Stimulated activated CD4-positive, alpha-beta T cell treated with anti-CD3 and anti-CD28 coated beads, Interleukin-12 subunit alpha, Interleukin-12 subunit beta, amount 100 ng/mL, for 48 hours (primary cell): Measurements from ENCODE around the gene MYO1E.

Source experiments
- DNase-seq, 3 donors: peaks; one replicate each; pipeline ENCODE4 v3.0.0-alpha.2; 2020; ENCODE audit warnings: low read depth in 2 of 3, low spot score in 1 of 3

MYO1E gene

DNA sequence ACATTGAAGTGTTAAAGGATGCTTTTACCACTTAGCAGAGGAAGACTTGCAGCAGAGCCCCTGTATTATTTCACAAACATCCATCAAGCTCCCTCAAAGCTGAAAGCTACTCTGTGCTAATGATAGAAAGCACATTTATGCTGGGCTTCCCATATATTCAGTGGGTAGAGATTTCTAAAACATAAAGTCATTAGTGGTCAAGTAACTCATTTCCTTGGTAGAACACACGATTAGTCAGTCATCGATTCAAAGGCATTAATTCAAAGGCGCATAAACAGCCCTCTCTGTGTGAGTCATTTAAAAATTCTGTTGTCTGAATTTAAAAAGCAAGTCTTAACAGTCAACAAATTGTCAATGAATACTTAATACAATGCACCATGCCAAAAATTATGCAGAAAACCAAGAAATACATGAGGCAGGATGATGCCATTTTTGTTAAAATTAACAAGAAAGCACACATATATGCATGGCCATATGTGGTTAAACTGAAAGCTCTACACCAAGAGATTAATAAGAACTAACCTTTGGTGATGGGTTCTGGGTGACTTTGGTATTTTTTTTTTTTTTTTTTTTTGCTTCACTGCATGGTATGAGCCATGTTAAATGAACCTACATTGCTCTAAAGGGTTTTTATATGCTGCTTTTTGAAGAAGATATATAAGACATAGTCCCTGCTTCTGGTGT lies 104.4 kb downstream of the MYO1E start:
- DNase-seq, result no peak

DNA sequence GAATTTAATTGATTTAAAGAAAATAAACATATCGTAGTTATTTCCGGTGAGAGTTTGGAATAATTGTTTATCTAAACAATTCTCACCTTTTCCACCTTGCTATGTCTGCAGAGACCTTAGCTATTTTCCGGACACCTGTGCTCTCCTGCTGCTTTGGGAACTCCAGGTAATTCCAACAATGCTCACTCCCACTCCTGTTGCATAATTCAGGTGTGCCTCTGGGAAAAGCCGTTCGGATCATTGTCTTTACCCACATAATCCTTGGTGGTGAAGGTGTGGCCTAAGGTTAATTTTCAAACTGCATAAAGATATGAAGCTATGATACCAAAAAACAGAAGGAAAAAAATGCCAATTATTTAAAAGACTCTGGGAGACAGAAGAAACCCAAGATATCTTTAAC lies 106.6 kb downstream of the MYO1E start:
- DNase-seq, result no peak

DNA sequence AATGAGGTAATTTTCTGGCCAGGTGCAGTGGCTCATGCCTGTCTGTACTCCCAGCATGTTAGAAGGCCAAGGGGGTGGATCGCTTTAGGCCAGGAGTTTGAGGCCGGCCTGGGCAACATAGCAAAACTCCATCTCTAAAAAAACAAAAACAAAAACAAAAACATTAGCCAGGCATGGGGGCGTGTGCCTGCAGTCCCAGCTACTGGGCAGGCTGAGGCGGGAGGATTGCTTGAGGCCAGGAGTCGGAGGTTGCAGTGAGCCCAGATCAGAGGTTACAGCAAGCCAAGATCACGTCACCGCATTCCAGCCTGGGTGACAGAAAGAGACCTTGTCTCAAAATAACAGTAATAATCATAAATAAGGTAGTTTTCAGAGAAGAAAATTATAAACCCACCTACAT lies 110.4 kb downstream of the MYO1E start:
- DNase-seq, result no peak

DNA sequence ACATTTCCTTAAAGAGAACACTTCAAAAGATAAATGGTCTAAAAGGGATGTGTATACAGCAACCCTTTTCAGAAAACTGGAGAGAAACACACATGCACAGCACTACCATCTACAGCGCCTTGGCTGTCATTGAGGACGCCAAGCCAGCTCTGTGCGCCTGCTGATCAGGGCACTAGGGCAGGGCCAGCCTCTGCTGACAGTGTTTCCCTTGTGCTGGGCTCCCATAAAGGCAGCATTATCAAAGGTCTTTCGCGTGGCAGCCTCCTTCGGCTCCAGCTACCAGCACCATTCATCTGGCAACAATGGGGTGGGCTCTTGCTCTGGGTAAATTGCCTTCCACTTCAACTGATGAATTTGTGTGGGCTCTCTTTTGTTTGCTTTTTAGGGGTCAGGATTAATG lies 112.6 kb downstream of the MYO1E start:
- no peak for DNase-seq

DNA sequence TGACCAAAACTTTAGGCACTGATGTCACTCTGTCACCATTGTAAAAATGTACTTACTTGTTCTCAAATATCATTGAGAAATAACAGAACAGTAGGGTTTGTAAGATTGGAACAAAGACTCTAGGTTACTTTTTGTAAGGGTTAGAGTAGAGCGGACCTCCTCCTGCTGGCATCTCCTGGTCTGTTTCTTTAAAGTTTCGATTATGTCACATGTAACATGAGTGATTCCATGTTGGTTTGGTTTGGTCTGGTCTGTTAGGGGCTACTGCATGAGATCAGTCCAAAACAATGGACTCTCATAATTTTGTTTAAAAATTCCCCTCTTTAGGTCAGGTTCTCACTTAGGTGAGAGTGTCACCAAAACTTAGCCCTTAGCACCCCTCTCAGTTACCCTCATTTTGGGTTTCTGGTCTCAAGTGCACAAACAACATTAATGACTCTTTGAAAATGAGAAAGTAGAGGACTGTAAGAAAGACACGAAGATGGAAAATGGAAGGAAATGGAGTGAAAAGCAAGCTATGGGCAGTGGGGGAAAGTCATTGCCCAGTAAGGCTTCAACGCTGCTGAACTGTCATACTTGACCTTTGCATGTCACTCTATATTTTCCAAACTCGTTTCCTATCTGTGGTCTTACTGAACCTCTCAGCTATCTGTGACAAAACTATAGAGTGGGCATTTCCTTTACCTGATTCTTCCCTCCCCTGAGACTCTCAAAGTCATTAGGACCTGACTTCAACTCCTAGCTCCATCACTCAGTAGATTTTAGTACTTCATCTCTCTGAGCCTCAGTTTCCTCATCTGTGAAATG lies 113.3 kb downstream of the MYO1E start:
- no peak for DNase-seq

DNA sequence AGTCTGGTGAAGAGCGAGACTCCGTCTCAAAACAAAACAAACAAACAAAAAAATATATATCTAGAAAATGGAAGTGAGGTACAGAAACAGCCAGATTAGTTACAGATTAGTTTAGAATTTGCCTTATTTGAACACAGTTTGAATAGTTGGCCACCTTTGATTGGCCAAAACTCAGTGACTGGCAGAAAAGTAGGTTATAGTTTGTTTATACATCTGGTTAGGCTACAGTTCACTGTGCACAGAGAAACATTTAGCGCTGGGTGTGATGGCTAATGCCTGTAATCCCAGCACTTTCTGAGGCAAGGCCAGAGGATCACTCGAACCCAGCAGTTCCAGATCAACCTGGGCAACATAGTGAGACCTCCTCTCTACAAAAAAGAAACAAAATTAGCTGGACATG lies 114.4 kb downstream of the MYO1E start:
- DNase-seq, result no peak

DNA sequence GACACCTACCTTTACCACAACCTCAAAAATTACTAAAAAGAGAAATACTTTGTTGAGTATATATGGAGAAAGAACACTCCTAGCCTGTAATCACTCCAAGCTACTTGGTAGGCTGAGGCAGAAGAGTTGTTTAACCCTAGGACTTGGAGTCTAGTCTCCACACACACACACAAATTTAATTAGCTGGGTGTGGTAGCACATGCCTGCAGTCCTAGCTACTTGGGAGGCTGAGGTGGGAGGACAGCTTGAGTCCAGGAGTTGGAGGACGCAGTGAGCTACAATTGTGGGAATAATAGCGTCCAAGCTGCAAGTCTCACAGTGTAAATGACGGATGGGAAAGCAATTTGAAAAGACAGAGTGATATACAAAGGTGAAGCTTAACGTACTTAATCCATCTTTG lies 115.5 kb downstream of the MYO1E start:
- DNase-seq, result no peak

DNA sequence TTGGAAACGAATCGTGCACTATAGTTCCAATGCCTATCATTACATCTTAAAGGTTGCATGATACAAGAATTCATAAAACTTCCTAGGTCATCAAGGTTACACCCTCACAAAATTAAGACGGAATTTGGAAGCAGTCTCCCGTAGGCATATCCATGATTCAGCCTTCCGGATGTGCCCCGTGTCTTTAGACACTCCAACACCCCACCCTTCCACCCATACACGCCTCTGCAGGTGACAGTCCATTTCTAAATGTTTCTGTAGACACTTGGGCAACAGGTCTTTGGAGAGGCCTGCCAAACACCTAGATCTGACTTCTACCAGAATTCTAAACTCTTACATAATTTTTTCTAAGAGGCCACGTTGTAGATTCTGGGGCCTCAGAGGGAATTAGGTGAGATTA lies 116.2 kb downstream of the MYO1E start:
- DNase-seq, result no peak

DNA sequence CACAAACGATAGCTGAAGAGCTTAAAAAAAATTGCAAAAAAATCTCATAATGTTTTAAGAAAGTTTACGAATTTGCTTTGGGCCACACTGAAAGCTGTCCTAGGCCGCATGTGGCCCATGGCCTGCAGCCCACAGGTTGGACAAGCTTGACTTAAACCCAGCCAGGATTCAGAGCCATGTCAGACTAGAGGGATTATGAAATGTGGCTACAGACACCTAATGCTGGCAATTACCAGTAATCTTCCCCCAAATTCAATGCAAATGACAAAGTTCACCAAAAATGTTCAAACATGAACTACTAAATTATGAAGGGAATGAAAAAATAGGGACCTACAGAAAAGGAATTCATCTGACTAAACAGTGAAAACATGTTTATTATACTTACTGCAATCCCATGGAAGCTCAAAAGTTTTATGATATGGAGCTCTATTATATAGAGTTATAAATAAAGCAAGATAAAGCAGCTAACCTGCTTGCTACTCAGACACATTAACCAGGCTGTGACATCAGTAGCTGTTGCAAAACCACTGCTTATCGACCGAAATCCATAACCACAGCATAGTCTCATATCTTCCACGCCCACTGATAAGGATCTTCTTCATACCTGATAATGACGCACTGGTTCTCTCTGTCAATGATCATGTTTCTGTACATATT lies 116.9 kb downstream of the MYO1E start:
- DNase-seq, result peak; percentile 4 to 32 (median 4)

DNA sequence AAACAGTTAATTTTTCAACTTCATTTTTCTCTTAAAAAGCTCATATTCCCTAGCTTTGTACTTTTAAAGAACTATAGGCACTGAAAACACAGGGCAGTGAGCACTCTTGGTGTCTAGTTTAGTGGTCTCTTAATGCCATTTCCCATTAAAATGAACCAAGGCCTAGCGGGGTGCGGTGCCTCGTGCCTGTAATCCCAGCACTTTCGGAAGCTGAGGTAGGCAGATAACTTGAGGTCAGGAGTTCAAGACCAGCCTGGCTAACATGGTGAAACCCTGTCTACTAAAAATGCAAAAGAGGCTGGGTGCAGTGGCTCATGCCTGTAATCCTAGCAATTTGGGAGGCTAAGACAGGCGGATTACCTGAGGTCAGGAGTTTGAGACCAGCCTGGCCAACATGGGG lies 120.5 kb downstream of the MYO1E start:
- no peak for DNase-seq

DNA sequence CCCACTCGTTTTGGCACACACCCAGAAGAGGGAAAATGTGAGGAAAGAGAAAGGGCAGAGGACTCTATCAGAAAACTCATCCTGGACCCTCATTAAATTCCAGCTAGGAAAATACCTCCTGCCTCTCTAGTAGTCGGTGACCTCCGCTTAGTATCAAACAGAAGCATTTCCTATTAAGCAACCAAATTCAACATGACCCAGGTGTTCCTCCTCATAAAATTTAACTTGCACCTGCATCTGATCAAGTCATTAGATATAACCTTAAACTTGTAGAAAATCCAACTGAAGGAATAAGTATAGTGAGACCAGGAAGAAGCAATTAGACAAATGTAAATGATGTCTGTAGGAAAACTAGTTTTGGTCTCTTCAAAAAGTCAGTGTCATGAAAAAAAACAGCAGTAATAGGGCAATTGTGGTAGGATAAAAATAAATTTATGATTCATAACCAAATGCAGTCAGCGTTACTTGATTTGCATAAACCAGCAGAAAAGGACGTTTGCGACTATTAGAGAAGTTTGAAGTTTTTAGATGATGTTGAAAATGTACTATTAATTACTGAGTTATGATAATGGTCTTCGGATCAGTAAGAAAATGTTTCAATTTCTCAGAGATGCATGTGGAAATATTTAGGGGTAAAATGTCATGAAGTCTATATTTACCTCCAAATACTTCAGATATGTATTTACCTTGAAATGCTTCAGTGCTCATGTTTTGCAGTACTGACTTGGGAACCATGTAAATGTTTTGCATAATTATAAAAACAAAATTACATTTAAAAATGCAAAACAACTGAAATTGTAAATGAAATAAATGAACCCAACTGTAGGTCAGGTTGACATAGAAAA lies 121.4 kb downstream of the MYO1E start:
- DNase-seq, result no peak

DNA sequence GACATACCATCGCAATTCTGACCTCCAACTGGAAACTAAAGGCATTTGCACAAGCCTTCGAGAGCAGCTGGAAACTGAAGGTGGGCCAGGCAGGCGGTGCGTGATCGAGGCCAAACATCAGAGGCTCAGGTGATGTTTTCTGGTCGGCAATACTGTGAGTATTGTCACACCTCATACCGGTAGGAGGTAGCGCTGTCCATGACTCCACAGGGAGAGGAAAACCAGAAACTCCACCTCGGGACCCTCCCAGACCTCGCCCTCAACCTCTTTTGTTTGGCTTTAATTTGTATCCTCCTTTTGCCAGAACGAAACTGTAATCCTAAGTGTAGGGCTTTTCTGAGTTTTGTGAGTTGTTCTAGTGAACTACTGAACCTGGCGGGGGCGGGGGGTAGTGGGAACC lies 122.4 kb downstream of the MYO1E start:
- DNase-seq, result no peak

DNA sequence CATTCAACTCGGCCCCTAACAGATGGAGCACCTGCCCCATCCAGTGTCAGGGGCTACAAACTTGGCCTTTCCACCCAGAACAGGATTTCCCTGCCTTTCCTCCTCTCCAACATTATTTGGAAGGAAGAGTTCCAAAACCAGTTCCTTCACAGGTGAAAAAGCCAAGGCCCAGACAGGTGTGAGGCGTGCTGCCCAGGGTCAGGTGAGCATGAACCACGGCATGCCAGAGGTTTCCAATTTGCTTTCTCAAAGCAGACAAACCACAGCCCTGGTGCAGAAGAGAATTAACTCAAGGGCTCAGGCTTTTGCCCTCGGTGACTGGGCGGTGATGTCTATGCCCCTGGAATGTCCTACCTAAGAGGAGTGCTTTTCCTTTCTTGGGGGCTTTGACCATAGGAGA lies 122.9 kb downstream of the MYO1E start:
- no peak for DNase-seq

DNA sequence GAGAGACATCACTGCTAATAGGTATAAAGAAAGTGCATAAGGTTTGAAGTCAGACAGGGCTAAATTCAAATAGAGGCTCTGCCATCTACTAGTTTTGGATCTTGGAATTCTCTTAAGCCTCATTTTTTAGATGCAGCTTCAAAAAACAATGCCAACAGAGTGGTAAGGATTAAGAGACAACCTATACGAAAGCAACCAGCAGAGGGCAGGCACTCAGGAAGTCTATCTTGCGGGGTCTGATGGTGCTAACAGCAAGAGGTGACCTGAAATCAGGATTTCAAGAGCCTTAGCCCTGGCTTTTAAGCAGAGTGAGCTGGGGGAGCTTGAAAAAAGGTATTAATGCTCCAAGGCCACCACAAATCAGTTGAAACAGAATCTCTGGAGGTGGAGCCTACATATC lies 125.3 kb downstream of the MYO1E start:
- peak; percentile 10 to 34 (median 17) for DNase-seq

DNA sequence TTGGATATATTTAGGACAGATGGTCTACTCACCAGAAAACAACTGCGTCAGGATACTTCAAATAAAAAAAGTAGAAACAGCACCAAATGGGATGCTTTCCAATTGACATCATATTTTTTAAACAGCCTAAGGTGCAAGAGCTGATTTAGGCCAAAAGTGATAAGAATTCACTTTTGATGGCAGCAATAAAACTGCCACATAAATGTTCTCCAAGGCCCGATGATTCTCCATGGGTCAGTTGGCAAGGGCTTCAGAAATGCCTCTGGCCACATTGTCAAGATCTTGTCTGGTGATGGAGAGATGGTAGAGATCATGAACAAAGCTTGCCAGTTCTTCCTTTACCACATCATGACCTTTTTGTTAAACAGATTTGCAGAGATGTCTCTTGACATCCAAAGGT lies 127.1 kb downstream of the MYO1E start:
- DNase-seq, result no peak

DNA sequence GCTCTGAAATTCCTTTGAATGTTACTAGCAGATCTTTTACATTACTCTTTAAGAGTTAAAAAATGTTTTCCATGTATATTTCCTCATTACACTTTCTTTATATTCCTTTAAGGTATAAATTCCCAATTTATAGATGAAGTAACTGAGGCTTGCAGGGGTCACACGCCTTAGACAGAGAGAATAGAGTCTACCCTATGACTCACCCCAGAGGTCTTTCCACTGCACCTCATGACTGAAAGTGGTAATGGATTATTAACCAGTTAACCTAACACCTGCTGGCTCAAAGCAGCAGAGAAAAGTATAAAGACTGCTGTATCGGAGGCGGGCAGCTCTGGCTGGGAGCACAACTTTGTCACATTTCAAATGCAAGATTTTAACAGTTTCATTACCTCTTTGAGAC lies 128.3 kb downstream of the MYO1E start:
- no peak for DNase-seq

DNA sequence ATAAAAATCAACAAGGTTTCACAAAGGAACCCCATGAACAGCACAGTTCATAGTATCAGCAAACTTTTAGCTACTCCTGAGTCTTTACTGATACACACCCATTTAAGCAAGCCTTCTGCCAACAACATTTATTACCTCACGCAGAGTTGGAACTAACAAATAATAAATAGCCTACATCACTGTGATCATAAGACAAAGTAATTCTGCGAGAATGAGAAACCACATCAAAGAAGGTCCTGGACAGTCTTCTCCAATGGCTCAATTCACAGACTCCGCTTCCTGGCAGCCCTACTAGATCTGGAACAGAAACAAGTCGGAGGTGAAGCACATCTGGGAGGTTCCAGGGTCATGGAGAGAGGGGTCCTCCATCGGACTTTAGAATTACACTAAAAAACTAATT lies 129.0 kb downstream of the MYO1E start:
- DNase-seq, result no peak

DNA sequence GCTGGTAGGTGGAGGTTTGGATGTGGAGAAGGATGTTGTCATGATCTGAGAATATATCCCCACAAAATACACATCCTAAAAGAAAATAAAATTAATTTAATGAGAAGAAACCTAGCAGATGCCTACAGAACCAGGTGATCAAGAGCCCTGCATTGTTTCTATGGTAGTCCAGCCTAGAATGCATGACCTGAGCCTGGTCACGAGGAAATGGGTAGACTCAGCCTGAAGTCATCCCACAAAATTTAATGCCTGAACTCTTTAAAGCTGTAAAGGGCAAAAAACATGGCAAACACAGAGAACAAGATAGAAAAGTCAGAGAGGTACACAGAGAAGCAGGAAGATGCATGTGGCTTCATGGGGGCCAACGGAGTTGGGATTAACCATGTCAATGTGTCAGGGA lies 130.0 kb downstream of the MYO1E start:
- no peak for DNase-seq

DNA sequence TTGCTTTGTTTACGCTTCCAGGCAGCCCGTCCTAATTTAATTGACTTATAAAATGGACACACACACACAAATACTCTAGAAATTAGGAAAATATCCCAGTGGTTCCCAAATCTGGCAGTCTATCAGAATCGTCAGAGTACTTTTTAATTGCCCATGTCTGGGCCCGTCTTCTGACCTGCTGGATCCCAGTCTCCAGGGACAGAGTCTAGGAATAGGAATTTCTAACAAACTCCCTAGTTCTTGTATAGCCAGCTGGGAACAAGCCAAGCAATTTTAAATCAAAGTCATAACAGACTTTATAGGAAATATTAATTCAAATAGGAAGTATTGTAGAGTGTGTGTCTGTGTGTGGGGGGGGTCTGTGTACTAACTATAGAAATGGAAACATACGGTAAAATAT lies 132.6 kb downstream of the MYO1E start:
- DNase-seq, result no peak

DNA sequence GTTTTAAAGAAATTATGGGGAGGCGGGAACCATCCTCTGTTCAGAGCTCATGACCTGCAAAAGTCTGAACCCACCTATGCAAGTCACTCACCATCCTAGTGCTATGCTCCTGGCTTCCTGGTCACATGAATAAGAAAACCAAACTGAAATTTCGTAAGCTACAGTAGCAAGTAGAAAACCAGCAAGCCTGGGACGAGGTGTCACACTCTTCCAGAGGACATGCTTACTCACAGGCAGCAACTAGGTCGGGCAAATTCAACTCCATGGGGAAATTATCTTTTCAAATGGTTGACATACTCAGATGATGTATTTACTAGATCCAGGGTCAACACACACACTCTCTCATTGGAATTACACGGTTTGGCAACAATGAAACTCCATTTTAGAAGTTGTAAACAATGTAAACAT lies 134.7 kb downstream of the MYO1E start:
- DNase-seq, result no peak

DNA sequence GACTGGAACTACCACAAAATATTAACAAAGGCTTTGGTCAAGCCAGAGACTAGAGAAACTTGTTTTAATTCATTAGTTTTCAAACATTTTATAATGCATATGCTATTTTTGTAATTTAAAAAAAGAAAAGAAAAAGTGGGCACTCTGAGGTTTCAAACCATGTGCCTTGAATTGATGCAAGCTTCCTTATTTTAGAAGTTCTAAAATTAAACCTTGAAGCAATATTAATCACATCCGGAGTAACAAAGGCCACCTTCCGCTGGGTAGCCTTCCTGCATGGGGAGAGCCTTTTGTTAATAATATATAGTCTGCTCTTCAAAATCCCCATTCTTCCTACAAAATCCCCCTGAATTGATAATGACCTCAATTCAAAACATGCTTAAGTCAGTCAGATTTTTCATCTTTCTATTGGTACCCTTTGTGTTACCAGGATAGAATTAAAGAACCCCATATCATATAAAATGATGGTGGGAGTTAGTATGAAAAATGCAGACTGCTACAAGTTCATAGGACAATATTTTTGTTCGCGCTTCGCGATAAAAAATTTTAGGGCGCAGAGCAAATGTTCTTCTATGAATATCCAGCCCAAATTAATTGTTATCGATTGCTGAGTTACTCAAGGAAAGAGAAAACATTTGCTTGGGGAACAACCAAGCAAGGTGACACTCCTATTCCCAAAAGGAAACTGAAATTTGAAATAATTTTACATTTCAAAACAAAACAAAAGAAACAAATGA lies 135.4 kb downstream of the MYO1E start:
- no peak for DNase-seq
